HG02610 (cell line): ENCODE results near the gene CDH18.

ENCODE experiments used
- ATAC-seq: cut with Tn5 transposase; IDR thresholded peaks from one replicate; pipeline ENCODE4 v1.9.1; 2021; ENCODE audit warnings: mild to moderate bottlenecking, moderate library complexity; ENCODE audit not compliant: unreplicated experiment

Gene CDH18

GRCh38 chr5:19930451-19930850 is 57.5 kb downstream of the CDH18 start:
- ATAC-seq, result no peak

- peak; percentile 87 for ATAC-seq
Observed at GRCh38 chr5:19928562-19929421, 59.2 kb downstream of the CDH18 start.

GRCh38 chr5:19927919-19928318 is 60.1 kb downstream of the CDH18 start:
- no peak for ATAC-seq

GRCh38 chr5:19927170-19927569 is 60.8 kb downstream of the CDH18 start:
- ATAC-seq, result no peak

- no peak for ATAC-seq
Observed at GRCh38 chr5:19923742-19924141, 64.3 kb downstream of the CDH18 start.

- ATAC-seq, result no peak
Observed at GRCh38 chr5:19920761-19921160, 67.2 kb downstream of the CDH18 start.

GRCh38 chr5:19918780-19919179 is 69.2 kb downstream of the CDH18 start:
- ATAC-seq, result no peak

- no peak for ATAC-seq
Observed at GRCh38 chr5:19917588-19918122, 70.3 kb downstream of the CDH18 start.

GRCh38 chr5:19910136-19910535 is 77.9 kb downstream of the CDH18 start:
- no peak for ATAC-seq

GRCh38 chr5:19904766-19905165 is 83.2 kb downstream of the CDH18 start:
- ATAC-seq, result no peak

- ATAC-seq, result no peak
Observed at GRCh38 chr5:19903611-19904010, 84.4 kb downstream of the CDH18 start.

- no peak for ATAC-seq
Observed at GRCh38 chr5:19902316-19902934, 85.6 kb downstream of the CDH18 start.

- no peak for ATAC-seq
Observed at GRCh38 chr5:19900269-19900668, 87.7 kb downstream of the CDH18 start.

- ATAC-seq, result no peak
Observed at GRCh38 chr5:19891658-19892057, 96.3 kb downstream of the CDH18 start.

GRCh38 chr5:19886123-19886917 is 101.7 kb downstream of the CDH18 start:
- ATAC-seq, result no peak

- ATAC-seq, result no peak
Observed at GRCh38 chr5:19885040-19885824, 102.8 kb downstream of the CDH18 start.

- ATAC-seq, result no peak
Observed at GRCh38 chr5:19880859-19881436, 107.1 kb downstream of the CDH18 start.

GRCh38 chr5:19880458-19880857 is 107.5 kb downstream of the CDH18 start:
- no peak for ATAC-seq

- ATAC-seq, result no peak
Observed at GRCh38 chr5:19874811-19875210, 113.2 kb downstream of the CDH18 start.

GRCh38 chr5:19866090-19866450 is 121.9 kb downstream of the CDH18 start:
- ATAC-seq, result no peak
